Measurements from ENCODE around the gene MYRFL.
"Not testable (repeated sequence)": the region's sequence is repeated elsewhere in the genome, so short reads cannot be mapped to it uniquely, and the experiment has no call there.

Gene MYRFL

GRCh38 chr12:69844416-69844815 lies 19.4 kb downstream of the MYRFL start:
- no peak for FAIRE-seq

- no peak for FAIRE-seq
These were observed 19.8 kb downstream of the MYRFL start for GRCh38 chr12:69844836-69845235.

GRCh38 chr12:69846976-69847375 lies 21.9 kb downstream of the MYRFL start:
- FAIRE-seq, result no peak

GRCh38 chr12:69851976-69852375 lies 26.9 kb downstream of the MYRFL start:
- FAIRE-seq, result no peak

- not testable (repeated sequence) for FAIRE-seq
These were observed 28.3 kb downstream of the MYRFL start for GRCh38 chr12:69853176-69853961.

GRCh38 chr12:69866698-69867097 lies 41.7 kb downstream of the MYRFL start:
- no peak for FAIRE-seq

- FAIRE-seq, result no peak
These were observed 43.7 kb downstream of the MYRFL start for GRCh38 chr12:69868695-69869094.

- no peak for FAIRE-seq
These were observed 47.8 kb downstream of the MYRFL start for GRCh38 chr12:69872804-69873203.

GRCh38 chr12:69873429-69873828 lies 48.4 kb downstream of the MYRFL start:
- no peak for FAIRE-seq

- FAIRE-seq, result no peak
These were observed 49.6 kb downstream of the MYRFL start for GRCh38 chr12:69874606-69875005.

GRCh38 chr12:69875416-69875935 lies 50.4 kb downstream of the MYRFL start:
- FAIRE-seq, result no peak

- peak; percentile 6 for FAIRE-seq
These were observed 54.3 kb downstream of the MYRFL start for GRCh38 chr12:69879007-69879960.

- FAIRE-seq, result no peak
These were observed 55.5 kb downstream of the MYRFL start for GRCh38 chr12:69880571-69880970.

- FAIRE-seq, result no peak
These were observed 56.7 kb downstream of the MYRFL start for GRCh38 chr12:69881771-69882170.

- no peak for FAIRE-seq
These were observed 59.4 kb downstream of the MYRFL start for GRCh38 chr12:69884386-69884785.

GRCh38 chr12:69885658-69886057 lies 60.6 kb downstream of the MYRFL start:
- no peak for FAIRE-seq

GRCh38 chr12:69886109-69886508 lies 61.1 kb downstream of the MYRFL start:
- no peak for FAIRE-seq

GRCh38 chr12:69886715-69887114 lies 61.7 kb downstream of the MYRFL start:
- FAIRE-seq, result no peak

GRCh38 chr12:69888901-69889300 lies 63.9 kb downstream of the MYRFL start:
- FAIRE-seq, result no peak

- no peak for FAIRE-seq
These were observed 69.9 kb downstream of the MYRFL start for GRCh38 chr12:69894800-69895383.

GRCh38 chr12:69896653-69897381 lies 71.8 kb downstream of the MYRFL start:
- FAIRE-seq, result no peak

- no peak for FAIRE-seq
These were observed 72.7 kb downstream of the MYRFL start for GRCh38 chr12:69897744-69898143.

GRCh38 chr12:69898236-69898635 lies 73.2 kb downstream of the MYRFL start:
- FAIRE-seq, result no peak

All from G401.6 (cell line).